DND-41 (cell line): ENCODE results near the gene PPP1CB.

Experiments
- CTCF ChIP-seq: IDR thresholded peaks from 2 replicates; pipeline ENCODE4 v1.5.1; 2012; ENCODE audit warnings: borderline replicate concordance, low read length, moderate library complexity, mild to moderate bottlenecking; ENCODE audit not compliant: poor library complexity, severe bottlenecking; ENCODE audit errors: extremely low read depth
- EZH2 ChIP-seq: IDR thresholded peaks from 3 replicates; pipeline ENCODE4 v1.6.1; 2012; ENCODE audit warnings: borderline replicate concordance, low read depth, mild to moderate bottlenecking, moderate library complexity, low read length, inconsistent platforms; ENCODE audit not compliant: severe bottlenecking

DNA sequence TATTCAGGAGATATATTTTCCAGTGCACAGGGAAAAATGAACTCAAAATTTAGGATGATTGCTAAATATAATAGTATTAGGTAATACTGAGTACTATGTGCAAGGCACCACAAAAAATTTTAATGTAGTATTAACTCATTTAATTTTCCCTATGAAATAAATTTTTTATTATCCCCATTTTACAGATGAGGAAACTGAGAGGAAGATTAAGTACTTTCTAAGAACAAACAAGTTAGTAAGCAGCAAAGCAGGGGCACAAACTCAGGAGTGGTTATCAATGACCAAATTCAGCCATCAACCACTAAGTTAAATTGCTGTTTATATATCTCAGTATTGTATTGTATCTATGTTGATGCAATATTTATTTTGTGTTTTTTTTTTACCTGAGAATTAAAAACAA is 73.2 kb downstream of the PPP1CB start:
- TF ChIP-seq CTCF (no peak), EZH2 (no peak)
